ENCODE measurements around the gene SFSWAP. TPM values are rescaled to one million over a fixed set of nuclear protein-coding genes. Genes with fewer than 3 reads are reported as not detected.

The SFSWAP gene
- total RNA-seq, 1 experiment from 2014 or later = 76.3 TPM

DNA sequence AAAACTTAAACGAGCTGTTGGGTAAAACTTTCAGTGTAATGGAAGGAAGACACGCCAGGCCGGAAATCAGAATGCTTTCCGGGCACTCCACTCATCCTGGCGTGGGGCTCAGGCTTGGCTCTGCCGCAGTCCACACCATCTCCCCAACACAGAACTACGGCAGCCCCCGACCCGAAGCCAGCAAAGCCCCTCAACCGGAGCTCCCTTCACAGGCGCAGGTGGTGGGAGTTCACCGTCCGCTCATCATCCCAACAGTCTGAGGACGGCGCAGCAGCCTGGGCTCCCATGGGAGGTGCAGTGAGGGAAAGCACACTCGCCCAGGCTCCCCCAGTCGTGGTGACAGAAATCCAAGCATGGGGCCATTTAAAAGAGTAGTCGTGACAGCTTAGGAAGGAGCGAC lies 106.4 kb downstream of the SFSWAP start:
- TF ChIP-seq SMAD3 (CRISPR knock-in tag; IDR thresholded peaks at IDR 0.05; ENCODE audit: borderline replicate concordance) (no peak), ZNF121 (CRISPR knock-in tag; IDR thresholded peaks at IDR 0.05) (no peak), ZNF219 (CRISPR knock-in tag; IDR thresholded peaks at IDR 0.05; ENCODE audit: borderline replicate concordance) (no peak), IRF1 (CRISPR knock-in tag; IDR thresholded peaks at IDR 0.05) (no peak), CREM (CRISPR knock-in tag; IDR thresholded peaks at IDR 0.05) (no peak), MLX (CRISPR knock-in tag; IDR thresholded peaks at IDR 0.05) (no peak), GTF2I (CRISPR knock-in tag; conservative IDR thresholded peaks at IDR 0.05) (no peak), NR1H2 (CRISPR knock-in tag; IDR thresholded peaks at IDR 0.05) (no peak), TCF7 (CRISPR knock-in tag; IDR thresholded peaks at IDR 0.05; ENCODE audit: low read depth) (no peak), JUN (CRISPR knock-in tag; IDR thresholded peaks at IDR 0.05) (no peak), CREB1 (CRISPR knock-in tag; IDR thresholded peaks at IDR 0.05) (no peak), ATF2 (CRISPR knock-in tag; IDR thresholded peaks at IDR 0.05; ENCODE audit: borderline replicate concordance, low read depth) (no peak), RORB (CRISPR knock-in tag; IDR thresholded peaks at IDR 0.05) (no peak), ZNF232 (CRISPR knock-in tag; IDR thresholded peaks at IDR 0.05) (no peak)
- TF ChIP-seq, protein P1, sequence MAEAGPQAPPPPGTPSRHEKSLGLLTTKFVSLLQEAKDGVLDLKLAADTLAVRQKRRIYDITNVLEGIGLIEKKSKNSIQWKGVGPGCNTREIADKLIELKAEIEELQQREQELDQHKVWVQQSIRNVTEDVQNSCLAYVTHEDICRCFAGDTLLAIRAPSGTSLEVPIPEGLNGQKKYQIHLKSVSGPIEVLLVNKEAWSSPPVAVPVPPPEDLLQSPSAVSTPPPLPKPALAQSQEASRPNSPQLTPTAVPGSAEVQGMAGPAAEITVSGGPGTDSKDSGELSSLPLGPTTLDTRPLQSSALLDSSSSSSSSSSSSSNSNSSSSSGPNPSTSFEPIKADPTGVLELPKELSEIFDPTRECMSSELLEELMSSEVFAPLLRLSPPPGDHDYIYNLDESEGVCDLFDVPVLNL (CRISPR knock-in tag; IDR thresholded peaks at IDR 0.05; ENCODE audit: borderline replicate concordance, low read depth) = no peak
- TF ChIP-seq, protein P2, sequence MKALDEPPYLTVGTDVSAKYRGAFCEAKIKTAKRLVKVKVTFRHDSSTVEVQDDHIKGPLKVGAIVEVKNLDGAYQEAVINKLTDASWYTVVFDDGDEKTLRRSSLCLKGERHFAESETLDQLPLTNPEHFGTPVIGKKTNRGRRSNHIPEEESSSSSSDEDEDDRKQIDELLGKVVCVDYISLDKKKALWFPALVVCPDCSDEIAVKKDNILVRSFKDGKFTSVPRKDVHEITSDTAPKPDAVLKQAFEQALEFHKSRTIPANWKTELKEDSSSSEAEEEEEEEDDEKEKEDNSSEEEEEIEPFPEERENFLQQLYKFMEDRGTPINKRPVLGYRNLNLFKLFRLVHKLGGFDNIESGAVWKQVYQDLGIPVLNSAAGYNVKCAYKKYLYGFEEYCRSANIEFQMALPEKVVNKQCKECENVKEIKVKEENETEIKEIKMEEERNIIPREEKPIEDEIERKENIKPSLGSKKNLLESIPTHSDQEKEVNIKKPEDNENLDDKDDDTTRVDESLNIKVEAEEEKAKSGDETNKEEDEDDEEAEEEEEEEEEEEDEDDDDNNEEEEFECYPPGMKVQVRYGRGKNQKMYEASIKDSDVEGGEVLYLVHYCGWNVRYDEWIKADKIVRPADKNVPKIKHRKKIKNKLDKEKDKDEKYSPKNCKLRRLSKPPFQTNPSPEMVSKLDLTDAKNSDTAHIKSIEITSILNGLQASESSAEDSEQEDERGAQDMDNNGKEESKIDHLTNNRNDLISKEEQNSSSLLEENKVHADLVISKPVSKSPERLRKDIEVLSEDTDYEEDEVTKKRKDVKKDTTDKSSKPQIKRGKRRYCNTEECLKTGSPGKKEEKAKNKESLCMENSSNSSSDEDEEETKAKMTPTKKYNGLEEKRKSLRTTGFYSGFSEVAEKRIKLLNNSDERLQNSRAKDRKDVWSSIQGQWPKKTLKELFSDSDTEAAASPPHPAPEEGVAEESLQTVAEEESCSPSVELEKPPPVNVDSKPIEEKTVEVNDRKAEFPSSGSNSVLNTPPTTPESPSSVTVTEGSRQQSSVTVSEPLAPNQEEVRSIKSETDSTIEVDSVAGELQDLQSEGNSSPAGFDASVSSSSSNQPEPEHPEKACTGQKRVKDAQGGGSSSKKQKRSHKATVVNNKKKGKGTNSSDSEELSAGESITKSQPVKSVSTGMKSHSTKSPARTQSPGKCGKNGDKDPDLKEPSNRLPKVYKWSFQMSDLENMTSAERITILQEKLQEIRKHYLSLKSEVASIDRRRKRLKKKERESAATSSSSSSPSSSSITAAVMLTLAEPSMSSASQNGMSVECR (CRISPR knock-in tag; IDR thresholded peaks at IDR 0.05; ENCODE audit: borderline replicate concordance) = no peak

DNA sequence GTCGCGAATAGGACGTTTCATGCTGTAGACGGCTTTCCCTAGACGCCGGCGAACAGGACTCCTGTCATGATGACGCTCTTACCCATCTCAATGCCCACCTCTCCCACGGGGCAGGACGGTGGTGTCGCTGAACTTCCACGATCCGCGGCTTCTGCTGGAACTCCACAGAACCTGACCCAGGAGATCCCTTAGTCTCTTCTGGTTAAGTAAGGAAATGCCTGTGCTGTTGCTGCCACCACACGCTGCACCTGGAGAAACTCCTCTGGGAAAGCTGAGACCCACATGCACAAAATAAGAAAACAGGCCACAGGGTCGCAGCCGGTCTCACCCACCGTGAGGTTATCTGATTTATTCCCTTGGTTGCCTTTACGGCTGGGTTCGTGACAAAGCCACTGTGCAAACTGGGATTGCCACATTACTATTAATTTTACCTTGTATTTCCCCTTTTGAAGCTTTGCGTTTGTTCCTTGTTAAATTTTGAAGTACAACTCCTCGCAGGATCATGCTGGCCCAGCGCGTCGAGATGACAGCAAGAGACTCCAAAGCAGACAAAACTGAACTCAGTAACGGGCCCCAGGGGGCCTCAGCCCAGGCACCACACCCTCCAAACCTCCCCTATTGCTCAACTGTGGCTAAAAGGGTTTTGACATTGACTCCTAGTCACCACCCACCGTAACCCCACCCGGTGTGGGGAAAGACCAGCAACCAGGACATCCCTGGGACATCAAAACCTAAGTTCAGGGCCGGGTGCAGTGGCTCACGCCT lies 108.1 kb downstream of the SFSWAP start:
- H3K27ac Mint-ChIP-seq = no peak overlapping the region
- peaks cover 5% of the 10 kb centered on the region for H3K4me1 Mint-ChIP-seq
- TF ChIP-seq IRF2 (CRISPR knock-in tag; IDR thresholded peaks at IDR 0.05; ENCODE audit: borderline replicate concordance, low read depth) = no peak
- TF ChIP-seq JUN (CRISPR knock-in tag; IDR thresholded peaks at IDR 0.05) = no peak
- no peak for TF ChIP-seq NR3C1 (CRISPR knock-in tag; conservative IDR thresholded peaks at IDR 0.05; ENCODE audit: low read depth)
- TF ChIP-seq RELA (CRISPR knock-in tag; IDR thresholded peaks at IDR 0.05; ENCODE audit: borderline replicate concordance) = no peak
- TF ChIP-seq, protein P3, sequence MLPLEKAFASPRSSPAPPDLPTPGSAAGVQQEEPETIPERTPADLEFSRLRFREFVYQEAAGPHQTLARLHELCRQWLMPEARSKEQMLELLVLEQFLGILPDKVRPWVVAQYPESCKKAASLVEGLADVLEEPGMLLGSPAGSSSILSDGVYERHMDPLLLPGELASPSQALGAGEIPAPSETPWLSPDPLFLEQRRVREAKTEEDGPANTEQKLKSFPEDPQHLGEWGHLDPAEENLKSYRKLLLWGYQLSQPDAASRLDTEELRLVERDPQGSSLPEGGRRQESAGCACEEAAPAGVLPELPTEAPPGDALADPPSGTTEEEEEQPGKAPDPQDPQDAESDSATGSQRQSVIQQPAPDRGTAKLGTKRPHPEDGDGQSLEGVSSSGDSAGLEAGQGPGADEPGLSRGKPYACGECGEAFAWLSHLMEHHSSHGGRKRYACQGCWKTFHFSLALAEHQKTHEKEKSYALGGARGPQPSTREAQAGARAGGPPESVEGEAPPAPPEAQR (CRISPR knock-in tag; IDR thresholded peaks at IDR 0.05) = no peak
- CTCF ChIA-PET = interaction anchor here (0.7 kb wide), 1 partner anchor 203 kb away, joined by 3 read pairs; no protein-coding TSS in a partner anchor
- H3K27me3 Mint-ChIP-seq (ENCODE audit: low read depth) = no peaks in the 10 kb centered on the region
- H3K4me3 Mint-ChIP-seq = no peak overlapping the region
- ATAC-seq = no peak
- no peaks in the 10 kb centered on the region for H3K36me3 Mint-ChIP-seq
- 0 out of 2 replicates have a peak, but pooled peaks cover 4% of the 10 kb centered on the region for H3K9me3 Mint-ChIP-seq
- DNase-seq (ENCODE audit: low spot score) = no peak
- POLR2A ChIA-PET = no interaction called here

More for the DNA sequence above, 106.4 kb downstream of the SFSWAP start:
- Mint-ChIP-seq H3K4me1 (peaks cover 5% of the 10 kb centered on the region), H3K36me3 (peaks cover 7% of the 10 kb centered on the region), H3K9me3 (peaks cover 13% of the 10 kb centered on the region), H3K4me3 (no peak overlapping the region), H3K27ac (peak overlapping the region; percentile 11; the same call in 1 of the 2 replicates), H3K27me3 (ENCODE audit: low read depth) (no peaks in the 10 kb centered on the region)
- ChIA-PET POLR2A (no interaction called here), CTCF (interaction anchor here (0.6 to 0.8 kb wide), 2 partner anchors 20 to 76 kb away, joined by 3 read pairs; no protein-coding TSS in a partner anchor)
- ATAC-seq (no peak), DNase-seq (ENCODE audit: low spot score) (no peak)
